ENCODE results near the gene ST8SIA1.

GRCh38 chr12:22211128-22211527 lies 123.4 kb downstream of the ST8SIA1 start:
- TF ChIP-seq POLR2A (IDR thresholded peaks at IDR 0.05): no peak
- no peak for TF ChIP-seq CTCF (IDR thresholded peaks at IDR 0.05)

All from lower leg skin (tissue), 3 donors.